HL-60 (cell line): Measurements from ENCODE around the gene MAP2K3.

Experiments used
- DNase-seq, 2 experiments: peaks; one replicate each; pipeline ENCODE4 v3.0.0-alpha.2; 2010 to 2020; ENCODE audit warnings: low read depth in 1 of 2, low spot score in 1 of 2
- H3K27ac ChIP-seq: fragments of 250-450 bp; sonication (Bioruptor Pico); replicated peaks from 2 replicates; pipeline ENCODE4 v1.5.1; 2020; ENCODE audit warnings: mild to moderate bottlenecking, moderate library complexity
- H3K27me3 ChIP-seq: fragments of 250-450 bp; sonication (Bioruptor Pico); 2 replicates; pipeline ENCODE4 v1.5.1; 2021; ENCODE audit warnings: mild to moderate bottlenecking, moderate library complexity; ENCODE audit not compliant: insufficient read depth, poor library complexity, severe bottlenecking
- H3K4me3 ChIP-seq: replicated peaks from 2 replicates; pipeline ENCODE4 v1.5.1; 2011; ENCODE audit warnings: mild to moderate bottlenecking, control low read depth, low read length; ENCODE audit not compliant: insufficient read depth
- CTCF ChIP-seq: IDR thresholded peaks from one replicate; pipeline ENCODE4 v1.5.1; 2011; ENCODE audit warnings: low read length, control low read depth, inconsistent platforms; ENCODE audit not compliant: insufficient read depth
- GABPA ChIP-seq: IDR thresholded peaks from 2 replicates; pipeline ENCODE4 v1.6.1; 2012; ENCODE audit warnings: low read depth
- POLR2AphosphoS5 ChIP-seq: IDR thresholded peaks from 2 replicates; pipeline ENCODE4 v1.6.1; 2012; ENCODE audit warnings: low read depth
- REST ChIP-seq: IDR thresholded peaks from 2 replicates; pipeline ENCODE4 v1.6.1; 2012; ENCODE audit warnings: low read depth; ENCODE audit not compliant: insufficient replicate concordance
- SPI1 ChIP-seq: IDR thresholded peaks from 2 replicates; pipeline ENCODE4 v1.6.1; 2012; ENCODE audit warnings: low read depth, mild to moderate bottlenecking, borderline replicate concordance

The MAP2K3 gene

GRCh38 chr17:21357281-21357680 is 72.8 kb downstream of the MAP2K3 start:
- no peak for DNase-seq
- TF ChIP-seq SPI1, result no peak
- no peak for TF ChIP-seq POLR2AphosphoS5
- no peak for TF ChIP-seq GABPA
- TF ChIP-seq CTCF, result no peak
- no peak for TF ChIP-seq REST
- H3K27ac ChIP-seq, result no peak overlapping the region
- H3K4me3 ChIP-seq, result no peak overlapping the region
- no peaks in the 10 kb centered on the region for H3K27me3 ChIP-seq

- no peak overlapping the region for H3K27ac ChIP-seq
- H3K4me3 ChIP-seq, result no peak overlapping the region
- no peak for DNase-seq
- TF ChIP-seq SPI1, result no peak
- no peak for TF ChIP-seq GABPA
- TF ChIP-seq CTCF, result no peak
- TF ChIP-seq POLR2AphosphoS5, result no peak
- TF ChIP-seq REST, result no peak
- no peaks in the 10 kb centered on the region for H3K27me3 ChIP-seq
These were observed 73.5 kb downstream of the MAP2K3 start for GRCh38 chr17:21357696-21358656.

GRCh38 chr17:21358682-21359482 is 74.4 kb downstream of the MAP2K3 start:
- no peak overlapping the region for H3K4me3 ChIP-seq
- TF ChIP-seq SPI1 (no peak), GABPA (no peak), REST (no peak), CTCF (no peak), POLR2AphosphoS5 (no peak)
- no peaks in the 10 kb centered on the region for H3K27me3 ChIP-seq
- H3K27ac ChIP-seq, result no peak overlapping the region
- DNase-seq, result no peak
